ENCODE data around the gene METTL13.
A peak's percentile ranks its signal among the peaks of the same experiment; 100 is the strongest.
"Not testable (repeated sequence)": the region's sequence is repeated elsewhere in the genome, so short reads cannot be mapped to it uniquely, and the experiment has no call there.

Gene METTL13

GRCh38 chr1:171769171-171769570 lies 12.3 kb upstream of the METTL13 start:
- no peak for DNase-seq (ENCODE audit: extremely low read depth in 1 of 2, low read depth in 1 of 2)

- DNase-seq (ENCODE audit: extremely low read depth in 1 of 2, low read depth in 1 of 2): no peak
Measured at GRCh38 chr1:171769754-171770153, 11.7 kb upstream of the METTL13 start.

- no peak for DNase-seq (ENCODE audit: extremely low read depth in 1 of 2, low read depth in 1 of 2)
Measured at GRCh38 chr1:171772312-171772711, 9.1 kb upstream of the METTL13 start.

- no peak for DNase-seq (ENCODE audit: extremely low read depth in 1 of 2, low read depth in 1 of 2)
Measured at GRCh38 chr1:171780583-171781175, 781 bp upstream of the METTL13 start.

- DNase-seq (ENCODE audit: extremely low read depth in 1 of 2, low read depth in 1 of 2): no peak
Measured at GRCh38 chr1:171783816-171784530, 2.5 kb downstream of the METTL13 start.

- DNase-seq (ENCODE audit: extremely low read depth in 1 of 2, low read depth in 1 of 2): no peak
Measured at GRCh38 chr1:171784784-171785183, 3.3 kb downstream of the METTL13 start.

- DNase-seq (ENCODE audit: extremely low read depth in 1 of 2, low read depth in 1 of 2): no peak
Measured at GRCh38 chr1:171785766-171786165, 4.3 kb downstream of the METTL13 start.

- DNase-seq (ENCODE audit: extremely low read depth in 1 of 2, low read depth in 1 of 2): no peak
Measured at GRCh38 chr1:171786534-171786933, 5.1 kb downstream of the METTL13 start.

GRCh38 chr1:171787686-171788480 lies 6.4 kb downstream of the METTL13 start:
- no peak for DNase-seq (ENCODE audit: extremely low read depth in 1 of 2, low read depth in 1 of 2)

- DNase-seq (ENCODE audit: extremely low read depth in 1 of 2, low read depth in 1 of 2): no peak
Measured at GRCh38 chr1:171788696-171789095, 7.2 kb downstream of the METTL13 start.

GRCh38 chr1:171790318-171790717 lies 8.9 kb downstream of the METTL13 start:
- DNase-seq (ENCODE audit: extremely low read depth in 1 of 2, low read depth in 1 of 2): no peak

GRCh38 chr1:171792656-171793369 lies 11.4 kb downstream of the METTL13 start:
- no peak for DNase-seq (ENCODE audit: extremely low read depth in 1 of 2, low read depth in 1 of 2)

- no peak for DNase-seq (ENCODE audit: extremely low read depth in 1 of 2, low read depth in 1 of 2)
Measured at GRCh38 chr1:171793636-171794035, 12.2 kb downstream of the METTL13 start.

- DNase-seq (ENCODE audit: extremely low read depth in 1 of 2, low read depth in 1 of 2): peak in 1 of 2 donors; percentile 61
Measured at GRCh38 chr1:171794085-171794484, 12.6 kb downstream of the METTL13 start.

- DNase-seq (ENCODE audit: extremely low read depth in 1 of 2, low read depth in 1 of 2): no peak
Measured at GRCh38 chr1:171796592-171796991, 15.1 kb downstream of the METTL13 start.

GRCh38 chr1:171798311-171798710 lies 16.9 kb downstream of the METTL13 start:
- no peak for DNase-seq (ENCODE audit: extremely low read depth in 1 of 2, low read depth in 1 of 2)

- DNase-seq (ENCODE audit: extremely low read depth in 1 of 2, low read depth in 1 of 2): no peak
Measured at GRCh38 chr1:171798765-171799164, 17.3 kb downstream of the METTL13 start.

GRCh38 chr1:171799166-171799565 lies 17.7 kb downstream of the METTL13 start:
- no peak for DNase-seq (ENCODE audit: extremely low read depth in 1 of 2, low read depth in 1 of 2)

- not testable (repeated sequence) for DNase-seq (ENCODE audit: extremely low read depth in 1 of 2, low read depth in 1 of 2)
Measured at GRCh38 chr1:171799698-171800097, 18.2 kb downstream of the METTL13 start.

GRCh38 chr1:171800342-171800741 lies 18.9 kb downstream of the METTL13 start:
- no peak for DNase-seq (ENCODE audit: extremely low read depth in 1 of 2, low read depth in 1 of 2)

GRCh38 chr1:171800851-171801250 lies 19.4 kb downstream of the METTL13 start:
- no peak for DNase-seq (ENCODE audit: extremely low read depth in 1 of 2, low read depth in 1 of 2)

All from stimulated activated CD8-positive, alpha-beta memory T cell treated with anti-CD3 and anti-CD28 coated beads, Interleukin-7, amount 100 ng/mL, for 48 hours (primary cell).